Osteocyte (in vitro differentiated cells): ENCODE data around the gene PPCDC. TPM values are rescaled to one million over a fixed set of nuclear protein-coding genes. Genes with fewer than 3 reads are reported as not detected.
A peak's percentile ranks its signal among the peaks of the same experiment; 100 is the strongest.

Experiments
- DNase-seq: peaks from one replicate; pipeline ENCODE4 v3.0.0; 2021; ENCODE audit warnings: mixed read lengths; ENCODE audit not compliant: unreplicated experiment; ENCODE audit errors: extremely low spot score
- H3K27ac Mint-ChIP-seq: one replicate; pipeline ENCODE4 v1.8.0; 2021; ENCODE audit warnings: mild to moderate bottlenecking, mixed read lengths; ENCODE audit not compliant: unreplicated experiment
- H3K27me3 Mint-ChIP-seq: one replicate; pipeline ENCODE4 v1.8.0; 2021; ENCODE audit warnings: mixed read lengths; ENCODE audit not compliant: unreplicated experiment
- H3K36me3 Mint-ChIP-seq: one replicate; pipeline ENCODE4 v1.8.0; 2021; ENCODE audit warnings: mixed read lengths; ENCODE audit not compliant: unreplicated experiment
- H3K4me1 Mint-ChIP-seq: one replicate; pipeline ENCODE4 v1.8.0; 2021; ENCODE audit warnings: mixed read lengths; ENCODE audit not compliant: unreplicated experiment
- H3K4me3 Mint-ChIP-seq: one replicate; pipeline ENCODE4 v1.8.0; 2021; ENCODE audit warnings: mild to moderate bottlenecking, moderate library complexity, mixed read lengths; ENCODE audit not compliant: unreplicated experiment
- H3K9me3 Mint-ChIP-seq: one replicate; pipeline ENCODE4 v1.8.0; 2021; ENCODE audit warnings: mixed read lengths; ENCODE audit not compliant: unreplicated experiment
- total RNA-seq: library from RNA; stranded (reverse); gene quantifications from 2 replicates; pipeline ENCODE4 v1.2.1, GENCODE V29; 2021
- TF ChIP-seq, protein P1 (sequence below): fragments of 200-600 bp; sonication (generic); IDR thresholded peaks from 2 replicates; pipeline ENCODE4 v1.5.0; 2021; ENCODE audit warnings: antibody characterized with exemption, mild to moderate bottlenecking, moderate library complexity

Gene PPCDC
- total RNA-seq, 1 donor from 2014 or later: 12.7 TPM

DNA sequence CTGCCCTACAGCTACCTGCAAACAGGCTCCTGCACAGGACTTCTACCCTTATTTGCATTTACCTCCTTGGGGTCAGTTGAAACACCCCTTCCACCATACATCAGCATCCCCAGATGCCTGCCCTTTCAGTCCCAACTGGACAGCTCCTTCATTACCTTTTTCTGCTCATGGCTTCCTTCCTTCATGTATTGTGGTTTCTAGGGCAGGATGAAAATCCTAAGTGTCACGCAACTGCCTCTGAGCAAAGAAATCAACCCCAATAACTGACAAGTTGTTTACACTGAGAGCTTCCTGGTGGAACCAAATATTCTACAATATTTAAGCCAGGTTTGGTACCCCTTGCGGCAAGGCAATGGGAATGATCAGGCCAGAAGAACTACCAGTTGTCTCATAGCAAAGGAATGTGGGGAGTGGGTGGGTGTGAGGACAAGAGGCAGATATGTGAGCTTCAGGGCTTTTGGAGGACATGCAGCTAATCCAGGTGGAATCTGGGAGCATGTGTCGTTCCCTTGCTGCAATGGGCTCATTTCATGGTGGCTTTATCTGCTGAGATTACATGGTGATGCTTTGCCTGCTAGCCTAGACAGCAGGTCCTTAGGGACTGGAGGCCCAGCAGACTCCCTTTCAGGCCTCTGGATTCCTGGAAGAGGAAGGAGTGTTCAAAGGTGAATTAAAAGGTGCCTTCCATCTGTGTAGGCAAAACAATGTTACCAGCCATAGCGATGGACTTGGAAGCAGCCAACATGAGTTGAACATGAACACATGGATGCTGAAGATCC is 34.9 kb downstream of the PPCDC start:
- no peak for DNase-seq
- peaks cover 8% of the 10 kb centered on the region for H3K4me1 Mint-ChIP-seq
- no peaks in the 10 kb centered on the region for H3K9me3 Mint-ChIP-seq
- H3K36me3 Mint-ChIP-seq: peaks cover 3% of the 10 kb centered on the region
- H3K4me3 Mint-ChIP-seq: no peak overlapping the region
- TF ChIP-seq, protein P1, sequence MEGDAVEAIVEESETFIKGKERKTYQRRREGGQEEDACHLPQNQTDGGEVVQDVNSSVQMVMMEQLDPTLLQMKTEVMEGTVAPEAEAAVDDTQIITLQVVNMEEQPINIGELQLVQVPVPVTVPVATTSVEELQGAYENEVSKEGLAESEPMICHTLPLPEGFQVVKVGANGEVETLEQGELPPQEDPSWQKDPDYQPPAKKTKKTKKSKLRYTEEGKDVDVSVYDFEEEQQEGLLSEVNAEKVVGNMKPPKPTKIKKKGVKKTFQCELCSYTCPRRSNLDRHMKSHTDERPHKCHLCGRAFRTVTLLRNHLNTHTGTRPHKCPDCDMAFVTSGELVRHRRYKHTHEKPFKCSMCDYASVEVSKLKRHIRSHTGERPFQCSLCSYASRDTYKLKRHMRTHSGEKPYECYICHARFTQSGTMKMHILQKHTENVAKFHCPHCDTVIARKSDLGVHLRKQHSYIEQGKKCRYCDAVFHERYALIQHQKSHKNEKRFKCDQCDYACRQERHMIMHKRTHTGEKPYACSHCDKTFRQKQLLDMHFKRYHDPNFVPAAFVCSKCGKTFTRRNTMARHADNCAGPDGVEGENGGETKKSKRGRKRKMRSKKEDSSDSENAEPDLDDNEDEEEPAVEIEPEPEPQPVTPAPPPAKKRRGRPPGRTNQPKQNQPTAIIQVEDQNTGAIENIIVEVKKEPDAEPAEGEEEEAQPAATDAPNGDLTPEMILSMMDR: no peak
- no peaks in the 10 kb centered on the region for H3K27me3 Mint-ChIP-seq
- H3K27ac Mint-ChIP-seq: no peak overlapping the region

DNA sequence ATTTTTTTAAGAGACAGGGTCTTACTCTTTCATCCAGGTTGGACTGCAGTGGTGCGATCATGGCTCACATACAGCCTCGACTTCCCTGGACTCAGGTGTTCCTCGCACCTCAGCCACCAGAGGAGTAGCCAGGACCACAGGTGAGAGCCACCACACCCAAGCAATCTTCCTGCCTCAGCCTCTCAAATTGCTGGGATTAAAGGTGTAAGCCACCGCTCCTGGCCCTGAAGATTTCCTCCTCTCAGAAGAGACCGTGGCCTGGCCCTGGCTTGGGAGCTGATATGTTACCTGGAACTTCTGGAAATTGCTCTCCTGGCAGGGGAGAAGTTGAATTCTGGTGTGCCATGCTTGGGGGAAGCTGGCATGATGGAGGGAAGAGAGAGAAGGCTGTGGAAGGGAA is 36.2 kb downstream of the PPCDC start:
- peaks cover 3% of the 10 kb centered on the region for H3K36me3 Mint-ChIP-seq
- peak; percentile 40 for DNase-seq
- H3K4me1 Mint-ChIP-seq: peaks cover 15% of the 10 kb centered on the region
- H3K27me3 Mint-ChIP-seq: no peaks in the 10 kb centered on the region
- H3K27ac Mint-ChIP-seq: no peak overlapping the region
- no peaks in the 10 kb centered on the region for H3K9me3 Mint-ChIP-seq
- no peak overlapping the region for H3K4me3 Mint-ChIP-seq
- TF ChIP-seq, protein P1: no peak

DNA sequence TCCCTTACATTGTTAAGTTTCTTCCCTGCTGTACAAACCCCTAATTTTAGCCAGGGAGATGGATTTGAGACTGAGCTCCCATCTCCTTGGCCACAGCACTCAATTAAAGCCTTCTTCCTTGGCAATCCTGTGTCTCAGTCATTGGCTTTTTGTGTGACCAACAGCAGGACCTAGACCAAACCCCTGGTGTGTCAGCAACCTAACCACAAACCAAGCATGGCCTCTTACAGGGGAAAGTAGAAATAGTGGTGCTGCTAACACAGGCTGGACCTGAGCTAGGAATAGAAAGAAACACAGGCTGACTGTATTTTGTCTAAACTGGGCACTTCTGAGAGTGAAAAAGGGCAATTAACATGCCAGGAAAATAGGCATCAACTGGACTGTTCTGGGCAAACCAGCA is 37.9 kb downstream of the PPCDC start:
- Mint-ChIP-seq H3K9me3 (peaks cover 6% of the 10 kb centered on the region), H3K36me3 (peaks cover 6% of the 10 kb centered on the region), H3K4me1 (peaks cover 27% of the 10 kb centered on the region), H3K27me3 (no peaks in the 10 kb centered on the region), H3K27ac (no peak overlapping the region), H3K4me3 (no peak overlapping the region)
- peak; percentile 25 for DNase-seq
- TF ChIP-seq, protein P1: no peak

DNA sequence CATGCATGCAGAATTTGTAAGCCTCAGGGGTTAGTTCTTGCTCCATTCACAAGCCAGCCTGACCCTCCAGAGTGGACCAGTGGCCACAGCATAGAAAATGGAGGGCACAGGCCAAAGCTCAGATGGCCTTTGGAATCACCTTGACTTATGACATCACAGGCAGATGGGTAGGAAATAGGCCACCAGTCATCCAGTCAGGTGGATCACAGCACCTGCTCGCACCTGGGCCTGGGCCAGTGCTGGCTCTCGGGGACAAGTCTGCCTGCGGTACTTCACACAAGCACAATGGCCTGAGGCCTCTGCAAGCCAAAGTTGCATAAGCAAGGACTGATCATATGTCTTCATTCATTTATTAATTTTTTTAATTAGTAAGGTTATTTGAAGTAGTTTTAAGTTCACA is 39.3 kb downstream of the PPCDC start:
- Mint-ChIP-seq H3K4me1 (peaks cover 27% of the 10 kb centered on the region), H3K36me3 (peaks cover 10% of the 10 kb centered on the region), H3K9me3 (peaks cover 15% of the 10 kb centered on the region), H3K27ac (no peak overlapping the region), H3K27me3 (no peaks in the 10 kb centered on the region), H3K4me3 (no peak overlapping the region)
- peak; percentile 54 for DNase-seq
- TF ChIP-seq, protein P1: no peak

DNA sequence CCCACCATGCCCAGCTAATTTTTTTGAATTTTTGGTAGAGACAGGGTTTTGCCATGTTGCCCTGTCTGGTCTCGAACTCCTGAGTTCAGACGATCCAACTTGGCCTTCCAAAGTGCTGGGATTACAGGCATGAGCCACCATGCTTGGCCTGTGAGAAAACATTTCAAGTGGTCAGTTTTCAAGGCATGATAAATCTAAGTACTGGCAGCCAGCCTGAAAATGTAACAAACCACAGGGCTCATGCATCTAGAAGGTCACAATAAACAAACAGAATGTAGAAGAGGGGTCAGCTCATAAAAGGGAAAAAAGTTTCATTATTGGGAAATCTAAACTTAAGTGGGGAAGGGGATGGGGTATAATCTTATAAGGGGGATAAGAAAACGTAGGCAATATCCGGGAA is 39.9 kb downstream of the PPCDC start:
- Mint-ChIP-seq H3K4me1 (peaks cover 22% of the 10 kb centered on the region), H3K36me3 (peaks cover 10% of the 10 kb centered on the region), H3K4me3 (no peak overlapping the region), H3K27ac (peak overlapping the region; percentile 41), H3K9me3 (peaks cover 15% of the 10 kb centered on the region), H3K27me3 (no peaks in the 10 kb centered on the region)
- TF ChIP-seq, protein P1: no peak
- peak; percentile 49 for DNase-seq
